Activated CD4-positive, alpha-beta T cell treated with anti-CD3 and anti-CD28 coated beads, Interleukin-2, amount 10 ng/mL, durations not matched to agents 24 days and 14 days (primary cell): Measurements from ENCODE around the gene SIKE1. TPM values are rescaled to one million over a fixed set of nuclear protein-coding genes. Genes with fewer than 3 reads are reported as not detected.

Experiments
- DNase-seq: peaks from one replicate; pipeline ENCODE4 v3.0.0; 2022
- H3K27ac Mint-ChIP-seq: one replicate; pipeline ENCODE4 v1.8.0; 2022; ENCODE audit warnings: mild to moderate bottlenecking, mixed read lengths
- H3K27me3 Mint-ChIP-seq: one replicate; pipeline ENCODE4 v1.8.0; 2022; ENCODE audit warnings: mixed read lengths
- H3K36me3 Mint-ChIP-seq: one replicate; pipeline ENCODE4 v1.8.0; 2022; ENCODE audit warnings: low read depth, mild to moderate bottlenecking, mixed read lengths
- H3K4me1 Mint-ChIP-seq: one replicate; pipeline ENCODE4 v1.8.0; 2021; ENCODE audit warnings: mixed read lengths
- H3K4me3 Mint-ChIP-seq: one replicate; pipeline ENCODE4 v1.8.0; 2022; ENCODE audit warnings: mild to moderate bottlenecking, moderate library complexity, mixed read lengths
- H3K9me3 Mint-ChIP-seq: one replicate; pipeline ENCODE4 v1.8.0; 2021; ENCODE audit warnings: mixed read lengths
- intact Hi-C: fragments of 100-400 bp; cut with micrococcal nuclease; formaldehyde crosslinking; loops from one replicate; pipeline ENCODE4 v1.15.1; 2023
- total RNA-seq: library from RNA; stranded (reverse); gene quantifications from 2 replicates; pipeline ENCODE4 v1.2.3, GENCODE V29; 2022

SIKE1 gene
- total RNA-seq, 1 donor from 2014 or later, result 64.4 TPM

DNA sequence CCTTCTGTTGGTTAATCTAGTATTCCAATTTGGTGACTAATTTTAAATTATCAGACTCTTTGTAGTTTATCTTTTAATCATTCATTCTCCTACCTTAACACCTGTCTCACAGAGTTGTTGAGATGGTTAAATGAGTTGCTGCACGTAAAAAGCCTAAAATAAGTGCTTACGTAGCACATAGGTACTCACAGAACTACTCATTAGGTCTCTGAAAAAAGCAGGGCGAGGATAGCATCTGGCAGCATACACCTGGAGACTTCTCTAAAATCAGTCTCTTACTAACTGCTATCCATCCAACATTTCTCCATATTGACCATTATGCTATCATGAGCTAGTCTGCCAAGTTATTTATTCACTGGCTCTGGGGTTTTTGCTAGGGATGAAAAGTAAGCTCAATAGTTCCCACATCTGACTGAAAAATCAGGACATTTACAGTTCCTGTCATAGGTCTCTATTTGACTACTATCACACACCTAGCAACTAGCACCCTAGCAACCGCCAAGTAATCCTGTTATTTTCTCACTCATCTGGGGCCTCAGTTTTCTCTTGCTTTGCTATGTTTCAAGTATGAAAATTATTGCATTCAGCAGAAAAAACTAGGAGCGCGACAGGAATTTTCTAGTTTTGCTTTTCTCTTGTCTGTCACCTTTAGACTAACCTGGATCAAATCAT, 33.9 kb downstream of the SIKE1 start:
- Mint-ChIP-seq H3K36me3 (peaks cover 61% of the 10 kb centered on the region), H3K4me3 (no peak overlapping the region), H3K27me3 (no peaks in the 10 kb centered on the region), H3K9me3 (no peaks in the 10 kb centered on the region), H3K4me1 (peaks cover 54% of the 10 kb centered on the region), H3K27ac (no peak overlapping the region)
- intact Hi-C loops, result no loop called here
- DNase-seq, result no peak

DNA sequence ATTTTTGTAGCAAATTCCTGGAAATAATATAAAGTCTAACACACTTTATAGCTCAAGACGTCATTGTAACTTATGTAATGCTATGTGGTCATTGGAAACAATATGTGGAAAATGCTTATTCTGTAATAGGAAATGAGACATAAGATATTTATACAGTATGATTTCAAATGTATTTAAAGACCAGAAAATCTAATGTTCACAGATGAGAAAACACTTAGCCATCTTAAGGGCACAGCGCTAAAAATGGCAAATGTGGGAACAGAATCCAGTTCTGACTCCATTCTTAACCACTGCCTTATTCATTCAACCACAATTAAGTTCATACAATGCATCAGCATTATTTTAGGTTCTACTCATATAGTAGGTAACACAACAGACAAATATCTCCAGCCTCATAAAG, 35.2 kb downstream of the SIKE1 start:
- peak overlapping the region; percentile 22 for H3K27ac Mint-ChIP-seq
- intact Hi-C loops, result loop anchor here (1.0 kb wide), 2 partner anchors 11 to 35 kb away; partner anchors contain the start of gene SIKE1
- H3K4me1 Mint-ChIP-seq, result peaks cover 48% of the 10 kb centered on the region

DNA sequence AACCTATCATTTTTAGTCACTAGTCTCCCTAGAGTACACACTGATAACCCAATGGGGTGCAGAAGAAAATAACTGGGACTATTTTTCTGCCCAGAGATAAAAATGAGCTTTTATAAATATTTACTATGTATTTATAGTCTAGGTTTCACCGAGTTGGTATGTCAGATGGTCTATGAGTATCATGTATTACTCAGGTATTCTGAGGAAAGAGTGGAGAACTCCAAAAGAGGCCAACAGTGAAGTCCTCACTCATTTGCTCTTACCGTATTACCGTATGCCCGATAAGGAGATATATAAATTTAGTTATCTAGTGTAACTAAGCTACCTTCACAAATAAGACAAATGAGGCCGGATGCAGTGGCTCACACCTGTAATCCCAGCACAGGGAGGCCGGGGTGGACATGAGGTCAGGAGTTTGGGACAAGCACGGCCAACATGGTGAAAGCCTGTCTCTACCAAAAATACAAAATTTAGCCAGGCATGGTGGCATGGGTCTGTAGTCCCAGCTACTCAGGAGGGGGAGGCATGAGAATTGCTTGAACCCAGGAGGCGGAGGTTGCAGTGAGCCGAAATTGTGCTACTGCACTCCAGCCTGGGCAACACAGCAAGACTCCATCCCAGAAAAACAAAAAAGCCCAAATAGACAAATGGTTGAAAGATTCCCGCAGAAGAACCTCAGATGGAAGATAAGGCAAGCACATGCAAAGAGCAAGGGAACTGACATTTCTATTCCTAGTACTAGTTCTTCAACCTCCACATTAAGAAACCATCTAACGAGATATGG, 38.3 kb downstream of the SIKE1 start:
- intact Hi-C loops, result loop anchor here (2.0 kb wide), 1 partner anchor 13 kb away; no protein-coding TSS in a partner anchor
- Mint-ChIP-seq H3K27me3 (no peaks in the 10 kb centered on the region), H3K9me3 (no peaks in the 10 kb centered on the region), H3K27ac (no peak overlapping the region), H3K4me1 (peaks cover 38% of the 10 kb centered on the region), H3K4me3 (no peak overlapping the region), H3K36me3 (peaks cover 60% of the 10 kb centered on the region)
- no peak for DNase-seq

More for the DNA sequence above, 35.2 kb downstream of the SIKE1 start:
- Mint-ChIP-seq H3K27me3 (no peaks in the 10 kb centered on the region), H3K9me3 (no peaks in the 10 kb centered on the region), H3K4me3 (no peak overlapping the region), H3K36me3 (peaks cover 65% of the 10 kb centered on the region)
- no peak for DNase-seq

DNA sequence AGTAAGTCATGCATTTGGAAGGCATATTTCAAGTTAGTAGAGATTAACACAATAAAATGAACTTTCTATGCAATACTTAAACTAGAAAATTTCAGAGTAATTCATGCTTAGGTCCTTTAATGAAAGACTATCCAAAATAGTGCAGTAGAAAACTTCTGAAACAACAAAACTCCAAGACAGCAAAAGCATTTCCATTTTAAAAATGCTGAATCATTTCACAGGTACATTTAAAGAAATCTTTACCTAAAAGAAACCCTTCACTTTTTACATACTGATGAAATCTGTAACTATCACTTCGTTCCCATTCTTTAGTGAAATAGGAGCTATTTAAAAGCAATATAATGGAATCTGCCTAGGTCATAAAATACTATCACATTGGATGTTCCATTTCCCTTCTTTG, 40.2 kb downstream of the SIKE1 start:
- peaks cover 63% of the 10 kb centered on the region for H3K36me3 Mint-ChIP-seq
- intact Hi-C loops, result loop anchor here (2.0 kb wide), 1 partner anchor 14 kb away; no protein-coding TSS in a partner anchor

DNA sequence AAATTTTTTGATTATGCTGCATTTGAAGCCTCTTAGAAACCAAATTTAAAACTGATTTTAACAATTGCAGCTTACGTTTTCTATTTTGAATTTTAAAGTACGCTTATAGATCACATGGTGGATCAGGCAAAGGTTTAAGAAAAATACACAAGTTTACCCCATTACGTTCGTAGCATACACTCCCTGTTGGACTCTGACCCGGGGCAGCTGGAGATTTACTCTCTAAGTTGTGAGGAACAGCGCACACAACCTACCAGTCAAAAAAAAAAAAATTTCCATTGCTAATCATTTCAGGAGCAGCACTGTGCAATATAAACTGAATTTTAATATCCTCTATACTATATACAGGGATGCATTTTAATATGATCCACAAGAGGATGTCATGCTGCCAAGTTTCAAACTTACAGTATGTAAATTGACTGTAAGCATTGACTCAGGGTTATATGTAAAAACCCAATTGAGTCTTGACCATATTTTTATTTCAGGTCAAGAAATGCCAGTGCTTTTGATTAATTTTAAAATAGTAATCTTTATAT, 43.1 kb downstream of the SIKE1 start:
- H3K27me3 Mint-ChIP-seq, result no peaks in the 10 kb centered on the region
- peak overlapping the region; percentile 41 for H3K27ac Mint-ChIP-seq
- no peaks in the 10 kb centered on the region for H3K9me3 Mint-ChIP-seq
- H3K36me3 Mint-ChIP-seq, result peaks cover 73% of the 10 kb centered on the region
- no peak overlapping the region for H3K4me3 Mint-ChIP-seq
- intact Hi-C loops, result no loop called here
- no peak for DNase-seq
- H3K4me1 Mint-ChIP-seq, result peaks cover 10% of the 10 kb centered on the region

More for the DNA sequence above, 40.2 kb downstream of the SIKE1 start:
- H3K27me3 Mint-ChIP-seq, result no peaks in the 10 kb centered on the region
- DNase-seq, result no peak
- peaks cover 20% of the 10 kb centered on the region for H3K4me1 Mint-ChIP-seq
- no peak overlapping the region for H3K27ac Mint-ChIP-seq
- H3K9me3 Mint-ChIP-seq, result no peaks in the 10 kb centered on the region
- H3K4me3 Mint-ChIP-seq, result no peak overlapping the region

DNA sequence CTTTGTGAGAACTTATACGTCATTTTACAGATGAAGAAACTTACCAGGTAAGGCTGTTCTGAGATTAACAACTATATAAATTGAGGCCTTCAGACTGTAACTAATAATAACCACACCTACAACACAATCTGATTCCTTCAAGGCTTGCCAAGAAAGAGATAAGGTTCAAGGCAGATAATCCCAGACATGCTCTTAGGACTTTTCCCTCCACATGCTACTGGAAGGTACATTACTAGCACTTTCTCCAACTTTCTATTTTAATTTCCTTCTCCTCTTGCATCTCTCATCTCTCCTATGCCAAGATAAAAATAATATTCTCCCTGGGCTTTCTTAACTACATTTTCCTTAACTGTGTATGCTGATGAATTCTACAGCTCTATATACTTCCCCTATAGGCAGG, 45.0 kb downstream of the SIKE1 start:
- no peaks in the 10 kb centered on the region for H3K9me3 Mint-ChIP-seq
- intact Hi-C loops, result no loop called here
- DNase-seq, result no peak
- H3K36me3 Mint-ChIP-seq, result peaks cover 75% of the 10 kb centered on the region
- no peak overlapping the region for H3K4me3 Mint-ChIP-seq
- H3K4me1 Mint-ChIP-seq, result peaks cover 7% of the 10 kb centered on the region
- no peak overlapping the region for H3K27ac Mint-ChIP-seq
- no peaks in the 10 kb centered on the region for H3K27me3 Mint-ChIP-seq

DNA sequence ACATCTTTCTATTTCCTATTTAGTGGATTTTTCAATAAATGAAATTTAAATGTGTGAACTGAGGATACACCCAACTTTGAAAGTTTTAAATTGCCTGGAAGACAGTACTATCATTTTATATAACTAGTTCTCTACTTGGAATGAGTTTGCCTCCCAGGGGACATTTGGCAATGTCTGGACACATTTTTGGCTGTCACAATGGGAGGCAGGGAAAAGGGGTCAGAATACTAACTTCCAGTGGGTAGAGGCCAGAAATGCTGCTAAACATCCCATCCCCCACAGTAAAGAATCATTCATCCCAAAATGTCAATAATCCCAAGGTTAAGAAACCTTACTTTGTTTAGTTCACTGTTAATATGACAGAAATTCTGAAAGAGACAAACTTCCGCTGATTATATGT, 50.7 kb downstream of the SIKE1 start:
- intact Hi-C loops, result no loop called here
- Mint-ChIP-seq H3K36me3 (peaks cover 82% of the 10 kb centered on the region), H3K27ac (no peak overlapping the region)

DNA sequence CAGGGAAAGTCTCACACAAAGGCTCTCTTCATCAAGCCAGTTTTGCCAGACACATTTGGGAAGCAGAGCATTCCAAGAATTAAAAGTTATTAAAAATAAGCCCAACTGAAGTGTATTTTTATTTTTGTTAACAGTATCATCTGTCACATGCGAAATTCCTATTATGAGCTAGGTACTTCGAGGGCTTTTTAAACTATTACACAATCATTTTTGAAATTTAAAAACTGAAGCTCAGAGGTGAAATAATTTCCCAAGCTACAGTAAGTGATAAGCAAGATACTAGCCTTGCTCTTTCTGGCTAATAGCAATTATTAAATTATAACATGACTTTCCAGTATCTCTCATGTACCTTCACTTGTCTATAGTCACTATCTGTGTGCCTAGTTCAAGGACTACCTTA, 51.9 kb downstream of the SIKE1 start:
- no peaks in the 10 kb centered on the region for H3K27me3 Mint-ChIP-seq
- peaks cover 81% of the 10 kb centered on the region for H3K36me3 Mint-ChIP-seq
- no peak for DNase-seq
- H3K4me3 Mint-ChIP-seq, result no peak overlapping the region
- no peak overlapping the region for H3K27ac Mint-ChIP-seq
- no peaks in the 10 kb centered on the region for H3K9me3 Mint-ChIP-seq
- intact Hi-C loops, result no loop called here
- H3K4me1 Mint-ChIP-seq, result peaks cover 13% of the 10 kb centered on the region

More for the DNA sequence above, 50.7 kb downstream of the SIKE1 start:
- Mint-ChIP-seq H3K9me3 (no peaks in the 10 kb centered on the region), H3K4me3 (no peak overlapping the region), H3K4me1 (peaks cover 11% of the 10 kb centered on the region), H3K27me3 (no peaks in the 10 kb centered on the region)
- DNase-seq, result no peak

DNA sequence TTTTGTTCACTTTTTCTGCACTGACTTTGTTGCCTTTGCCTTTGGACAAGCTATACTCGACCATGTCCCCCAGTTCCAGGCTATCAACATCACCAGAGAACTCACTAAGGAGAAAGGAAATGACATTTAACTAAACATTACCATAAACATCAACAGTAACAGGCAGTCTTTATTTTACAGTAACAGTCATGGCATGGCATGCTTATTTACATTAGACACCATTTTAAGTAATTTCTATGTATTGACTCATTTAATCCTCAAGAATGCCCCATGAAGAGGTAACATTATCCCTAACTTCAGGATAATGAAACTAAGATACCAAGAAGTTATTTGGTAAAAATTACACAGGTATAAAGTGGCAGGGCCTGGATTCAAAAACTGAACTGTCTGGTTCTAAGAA, 55.3 kb downstream of the SIKE1 start:
- no peak overlapping the region for H3K27ac Mint-ChIP-seq
- no peaks in the 10 kb centered on the region for H3K27me3 Mint-ChIP-seq

DNA sequence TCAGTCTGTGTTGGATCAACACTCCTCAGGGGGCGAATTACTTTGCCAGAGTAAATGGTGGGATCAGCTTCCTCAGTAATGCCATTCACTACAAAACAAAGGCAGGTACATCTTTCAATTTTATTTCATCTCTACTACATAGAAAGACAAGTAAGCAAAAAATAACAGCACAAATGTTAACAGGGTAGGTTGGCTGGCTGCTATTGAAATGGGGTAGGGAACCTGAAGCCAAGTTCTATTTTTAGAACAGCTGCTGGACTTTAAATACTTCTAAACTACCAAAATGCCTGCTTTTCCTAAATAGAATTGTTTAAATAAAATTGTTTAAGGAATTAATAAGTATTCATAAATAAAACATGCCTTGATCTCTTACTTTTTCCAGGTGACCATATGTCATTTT, 56.6 kb downstream of the SIKE1 start:
- Mint-ChIP-seq H3K4me1 (peaks cover 6% of the 10 kb centered on the region), H3K27me3 (no peaks in the 10 kb centered on the region), H3K9me3 (no peaks in the 10 kb centered on the region), H3K36me3 (peaks cover 87% of the 10 kb centered on the region), H3K4me3 (no peak overlapping the region), H3K27ac (peak overlapping the region; percentile 16)
- no peak for DNase-seq
- intact Hi-C loops, result no loop called here

More for the DNA sequence above, 55.3 kb downstream of the SIKE1 start:
- intact Hi-C loops, result no loop called here
- DNase-seq, result no peak
- H3K4me1 Mint-ChIP-seq, result peaks cover 8% of the 10 kb centered on the region
- H3K36me3 Mint-ChIP-seq, result peaks cover 85% of the 10 kb centered on the region
- no peaks in the 10 kb centered on the region for H3K9me3 Mint-ChIP-seq
- no peak overlapping the region for H3K4me3 Mint-ChIP-seq

DNA sequence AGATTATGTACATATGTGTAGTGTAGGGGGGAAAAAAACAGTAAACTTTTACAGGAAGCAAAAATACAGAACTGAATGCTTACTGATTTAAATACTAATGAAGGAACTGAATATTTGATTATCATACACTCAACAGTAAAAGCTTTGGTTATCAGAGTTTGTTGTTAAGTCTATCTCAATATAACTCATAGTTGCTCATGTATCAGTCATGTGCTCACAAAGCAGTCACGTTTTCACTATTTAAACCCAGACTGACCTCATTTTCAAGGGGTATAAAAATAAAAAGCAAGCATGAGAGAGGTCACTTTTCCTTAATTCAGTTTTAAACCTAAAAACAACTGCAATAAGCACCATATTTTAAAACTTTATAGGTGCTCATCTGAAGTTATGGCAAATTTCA, 57.0 kb downstream of the SIKE1 start:
- intact Hi-C loops, result no loop called here

DNA sequence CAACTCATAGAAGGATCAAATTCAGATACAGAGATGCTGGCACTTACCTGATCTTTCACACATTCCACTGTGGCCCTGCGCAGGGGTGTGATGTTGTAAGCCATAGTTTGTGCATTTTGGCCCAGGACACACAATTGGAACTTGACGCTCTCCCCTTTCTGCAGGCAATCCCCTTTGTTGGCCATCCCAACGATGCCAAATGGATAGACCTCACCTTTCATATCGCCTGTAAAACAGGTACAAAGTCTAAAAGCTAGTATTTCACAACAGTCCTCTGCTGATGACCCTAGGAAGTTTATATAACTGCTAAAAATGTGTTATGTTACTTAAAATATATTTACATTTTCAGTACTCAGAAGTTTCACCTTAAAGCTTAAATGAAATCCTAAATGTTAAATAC, 60.0 kb downstream of the SIKE1 start:
- H3K36me3 Mint-ChIP-seq, result peaks cover 86% of the 10 kb centered on the region
- H3K27ac Mint-ChIP-seq, result peak overlapping the region; percentile 17
- no peak overlapping the region for H3K4me3 Mint-ChIP-seq
- peaks cover 15% of the 10 kb centered on the region for H3K4me1 Mint-ChIP-seq
- H3K27me3 Mint-ChIP-seq, result no peaks in the 10 kb centered on the region
- DNase-seq, result no peak
- no peaks in the 10 kb centered on the region for H3K9me3 Mint-ChIP-seq
- intact Hi-C loops, result no loop called here

More for the DNA sequence above, 57.0 kb downstream of the SIKE1 start:
- Mint-ChIP-seq H3K4me1 (peaks cover 7% of the 10 kb centered on the region), H3K27ac (no peak overlapping the region), H3K27me3 (no peaks in the 10 kb centered on the region), H3K36me3 (peaks cover 90% of the 10 kb centered on the region), H3K4me3 (no peak overlapping the region), H3K9me3 (no peaks in the 10 kb centered on the region)
- no peak for DNase-seq
